ENCODE data around the gene MITF. TPM values are rescaled to one million over a fixed set of nuclear protein-coding genes. Genes with fewer than 3 reads are reported as not detected.

Gene MITF
- total and polyA plus RNA-seq, 8 donors, result 6.2 to 29.6 (median 7.5) TPM

DNA sequence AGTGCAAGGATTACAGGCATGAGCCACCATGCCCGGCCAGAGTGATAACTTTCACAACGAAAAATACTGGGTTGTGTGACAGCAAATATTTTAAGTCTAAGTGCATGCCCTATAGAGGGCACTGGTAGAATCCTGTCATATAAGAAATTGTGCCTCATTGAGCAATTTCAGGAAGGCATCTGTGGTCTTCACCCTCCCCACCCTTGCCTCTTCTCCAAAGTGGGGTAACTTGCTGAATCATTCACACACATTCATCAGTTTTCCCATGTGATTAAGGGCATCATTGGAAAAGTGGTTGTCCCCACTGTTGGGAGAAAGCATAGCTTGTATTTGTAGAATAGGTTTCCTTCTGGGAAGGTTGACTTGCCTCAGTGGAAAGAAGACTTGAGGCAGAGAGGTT, 9.2 kb downstream of the MITF start:
- Histone ChIP-seq H3K4me1 (peaks cover 4 to 35% of the 10 kb centered on the region in 2 donors), H3K4me3 (no peak overlapping the region), H3K27ac (peak overlapping the region; percentile 2 to 63), H3K27me3 (no peaks in the 10 kb centered on the region), H3K9me3 (no peaks in the 10 kb centered on the region), H3K36me3 (no peaks in the 10 kb centered on the region)
- intact Hi-C loops (cut with DNase I), result no loop called here
- TF ChIP-seq, protein P1, sequence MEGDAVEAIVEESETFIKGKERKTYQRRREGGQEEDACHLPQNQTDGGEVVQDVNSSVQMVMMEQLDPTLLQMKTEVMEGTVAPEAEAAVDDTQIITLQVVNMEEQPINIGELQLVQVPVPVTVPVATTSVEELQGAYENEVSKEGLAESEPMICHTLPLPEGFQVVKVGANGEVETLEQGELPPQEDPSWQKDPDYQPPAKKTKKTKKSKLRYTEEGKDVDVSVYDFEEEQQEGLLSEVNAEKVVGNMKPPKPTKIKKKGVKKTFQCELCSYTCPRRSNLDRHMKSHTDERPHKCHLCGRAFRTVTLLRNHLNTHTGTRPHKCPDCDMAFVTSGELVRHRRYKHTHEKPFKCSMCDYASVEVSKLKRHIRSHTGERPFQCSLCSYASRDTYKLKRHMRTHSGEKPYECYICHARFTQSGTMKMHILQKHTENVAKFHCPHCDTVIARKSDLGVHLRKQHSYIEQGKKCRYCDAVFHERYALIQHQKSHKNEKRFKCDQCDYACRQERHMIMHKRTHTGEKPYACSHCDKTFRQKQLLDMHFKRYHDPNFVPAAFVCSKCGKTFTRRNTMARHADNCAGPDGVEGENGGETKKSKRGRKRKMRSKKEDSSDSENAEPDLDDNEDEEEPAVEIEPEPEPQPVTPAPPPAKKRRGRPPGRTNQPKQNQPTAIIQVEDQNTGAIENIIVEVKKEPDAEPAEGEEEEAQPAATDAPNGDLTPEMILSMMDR (IDR thresholded peaks at IDR 0.05), result no peak
- no peak for DNase-seq
- ATAC-seq, result no peak

DNA sequence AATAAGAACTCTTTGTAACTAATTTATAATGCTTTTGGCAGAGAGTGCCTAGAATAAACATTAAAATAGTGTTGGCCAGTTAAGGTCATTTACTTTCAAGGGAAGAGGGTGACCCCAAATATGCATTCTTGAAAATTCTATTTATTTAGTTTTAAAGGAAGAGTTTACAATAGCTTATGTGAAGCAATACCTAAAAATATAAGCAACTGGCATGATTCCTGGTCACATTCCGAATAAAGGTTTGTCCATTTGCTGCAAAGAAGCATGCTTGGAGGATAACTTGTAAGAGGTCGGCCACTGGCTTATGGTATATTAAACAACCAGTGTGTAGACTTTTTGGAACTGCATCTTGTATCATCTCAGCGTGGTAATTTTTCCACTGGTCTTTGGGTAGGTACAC, 10.2 kb downstream of the MITF start:
- H3K4me1 ChIP-seq, result peaks cover 4 to 35% of the 10 kb centered on the region in 2 donors
- H3K4me3 ChIP-seq, result no peak overlapping the region
- H3K9me3 ChIP-seq, result no peaks in the 10 kb centered on the region
- no peak for ATAC-seq
- intact Hi-C loops (cut with DNase I), result no loop called here
- H3K27me3 ChIP-seq, result no peaks in the 10 kb centered on the region
- TF ChIP-seq, protein P1 (IDR thresholded peaks at IDR 0.05), result no peak
- DNase-seq, result no peak
- H3K27ac ChIP-seq, result no peak overlapping the region
- H3K36me3 ChIP-seq, result no peaks in the 10 kb centered on the region

DNA sequence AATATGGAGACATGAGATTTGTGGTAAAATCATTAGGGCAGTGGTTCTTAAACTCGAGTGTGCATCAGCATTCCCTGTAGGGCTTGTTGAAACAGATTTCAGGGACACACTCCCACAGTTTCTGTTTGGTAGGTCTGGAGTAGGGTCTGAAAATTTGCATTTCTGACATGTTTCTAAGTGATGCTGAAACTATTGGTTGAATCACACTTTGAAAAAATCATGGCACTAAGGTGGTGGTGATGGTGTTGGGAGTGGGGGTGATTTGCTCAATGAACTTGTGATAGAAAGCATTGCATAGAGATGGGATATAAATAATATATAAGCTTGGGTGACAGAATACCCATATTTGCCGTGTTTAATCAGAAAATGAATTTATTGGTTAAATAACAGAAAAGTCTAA, 11.3 kb downstream of the MITF start:
- Histone ChIP-seq H3K4me1 (peaks cover 4 to 35% of the 10 kb centered on the region in 2 donors), H3K4me3 (no peak overlapping the region), H3K27ac (peak overlapping the region; percentile 21 to 53), H3K36me3 (no peaks in the 10 kb centered on the region), H3K27me3 (no peaks in the 10 kb centered on the region), H3K9me3 (no peaks in the 10 kb centered on the region)
- no peak for ATAC-seq
- intact Hi-C loops (cut with DNase I), result no loop called here
- no peak for DNase-seq
- TF ChIP-seq, protein P1 (IDR thresholded peaks at IDR 0.05), result no peak

DNA sequence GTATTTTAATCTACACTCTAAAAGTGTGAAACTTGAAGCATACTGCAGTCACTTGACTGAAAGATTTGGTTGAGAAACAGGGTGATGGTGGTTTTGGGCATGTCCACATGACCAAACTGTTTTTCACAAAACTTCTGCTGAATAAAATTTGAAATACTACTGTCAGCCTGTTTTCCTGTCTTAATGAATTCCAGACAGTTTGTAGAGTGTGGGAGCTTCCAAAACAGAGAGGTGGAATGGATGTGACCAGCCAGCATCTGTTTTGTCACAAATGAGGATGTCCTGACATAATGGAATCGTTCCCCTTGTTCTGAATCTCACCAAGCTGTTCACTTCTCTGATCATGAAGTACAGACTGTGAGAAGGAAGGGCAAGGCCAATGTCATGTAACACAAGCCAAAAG, 11.8 kb downstream of the MITF start:
- H3K36me3 ChIP-seq, result no peaks in the 10 kb centered on the region
- TF ChIP-seq, protein P1 (IDR thresholded peaks at IDR 0.05), result no peak
- H3K4me1 ChIP-seq, result peaks cover 4 to 35% of the 10 kb centered on the region in 2 donors
- peak; percentile 24 for ATAC-seq
- DNase-seq, result no peak
- no peaks in the 10 kb centered on the region for H3K9me3 ChIP-seq
- H3K4me3 ChIP-seq, result no peak overlapping the region
- no peaks in the 10 kb centered on the region for H3K27me3 ChIP-seq
- peak overlapping the region; percentile 21 to 53 for H3K27ac ChIP-seq
- intact Hi-C loops (cut with DNase I), result no loop called here

DNA sequence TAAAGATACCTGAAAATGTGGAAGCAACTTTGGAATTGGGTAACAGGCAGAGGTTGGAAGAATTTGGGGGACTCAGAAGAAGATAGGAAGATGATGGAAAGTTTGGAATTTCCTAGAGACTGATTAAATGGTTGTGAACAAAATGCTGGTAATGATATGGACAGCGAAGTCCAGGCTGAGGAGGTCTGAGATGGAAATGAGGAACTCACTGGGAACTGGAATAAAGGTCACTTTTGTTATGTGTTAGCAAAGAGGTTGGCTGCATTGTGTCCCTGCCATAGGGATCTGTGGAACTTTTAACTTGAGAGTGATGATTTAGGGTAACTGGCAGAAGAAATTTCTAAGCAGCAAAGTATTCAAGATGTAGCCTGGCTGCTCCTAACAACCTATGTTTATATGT, 13.0 kb downstream of the MITF start:
- TF ChIP-seq, protein P1 (IDR thresholded peaks at IDR 0.05), result no peak
- Histone ChIP-seq H3K36me3 (no peaks in the 10 kb centered on the region), H3K9me3 (no peaks in the 10 kb centered on the region), H3K4me1 (peaks cover 4 to 31% of the 10 kb centered on the region in 2 donors), H3K27ac (no peak overlapping the region), H3K4me3 (no peak overlapping the region), H3K27me3 (no peaks in the 10 kb centered on the region)
- DNase-seq (no peak), ATAC-seq (peak; percentile 28)
- intact Hi-C loops (cut with DNase I), result no loop called here

Measured in left lung (tissue), 10 donors.